H1 (cell line): ENCODE results near the gene TMPRSS9. TPM values are rescaled to one million over a fixed set of nuclear protein-coding genes. Genes with fewer than 3 reads are reported as not detected.

Experiments
- EGR1 ChIP-seq: IDR thresholded peaks from 2 replicates; pipeline ENCODE4 v1.6.1; 2011; ENCODE audit warnings: low read depth, low read length, borderline replicate concordance
- GABPA ChIP-seq: IDR thresholded peaks from 2 replicates; pipeline ENCODE4 v1.6.1; 2011; ENCODE audit warnings: mild to moderate bottlenecking, low read length, moderate library complexity, borderline replicate concordance; ENCODE audit not compliant: insufficient read depth
- KDM1A ChIP-seq: fragments of 200-600, 300-600 bp; sonication (generic); IDR thresholded peaks from 2 replicates; pipeline ENCODE4 v1.7.1; 2016; ENCODE audit warnings: mild to moderate bottlenecking, low read length, borderline replicate concordance
- NRF1 ChIP-seq: IDR thresholded peaks from 2 replicates; pipeline ENCODE4 v1.6.1; 2011; ENCODE audit warnings: mild to moderate bottlenecking, low read depth, low read length, improper control_type of control experiment
- POLR2AphosphoS5 ChIP-seq: IDR thresholded peaks from 2 replicates; pipeline ENCODE4 v1.6.1; 2011; ENCODE audit warnings: low read depth, low read length
- RAD21 ChIP-seq, 2 experiments: IDR thresholded peaks in 1 of 2; conservative IDR thresholded peaks in 1 of 2; 2 replicates each; pipeline ENCODE4 v1.6.1; 2011; ENCODE audit warnings: low read depth in 2 of 2, low read length in 2 of 2, improper control_type of control experiment in 1 of 2, inconsistent platforms in 1 of 2, mild to moderate bottlenecking in 1 of 2, moderate library complexity in 1 of 2
- RBBP5 ChIP-seq: IDR thresholded peaks from 2 replicates; pipeline ENCODE4 v1.7.1; 2012; ENCODE audit warnings: low read depth, mild to moderate bottlenecking, inconsistent platforms, low read length, moderate library complexity, borderline replicate concordance
- ZNF274 ChIP-seq: IDR thresholded peaks from 2 replicates; pipeline ENCODE4 v1.7.0; 2012; ENCODE audit warnings: low read length, borderline replicate concordance; ENCODE audit errors: extremely low read depth
- polyA plus RNA-seq, 7 experiments: library from polyadenylated mRNA; depleted of rRNA in 3 of 7; stranded (reverse) in 5 of 7; unstranded in 2 of 7; fragments of >200 nt in 5 of 7; fragments of 200-250 nt in 2 of 7; gene quantifications; 1 replicate in 5 of 7; 2 replicates in 1 of 7; 4 replicates in 1 of 7; pipeline versions ENCODE4 v1.2.1 to v1.2.3, GENCODE V29; 2011 to 2013; ENCODE audit warnings: missing spikeins in 2 of 7, mixed read lengths in 2 of 7
- total RNA-seq: library from RNA; stranded (reverse); fragmentation: NEBNext Ultra II Directional; extraction: Animal tissue kit (Norgen Biotek cat#: 25700); gene quantifications from 2 replicates; pipeline ENCODE4 v1.2.1, GENCODE V29; 2021
- TF ChIP-seq, protein P1 (sequence below): fragments of 300-600 bp; sonication (generic); IDR thresholded peaks from 2 replicates; pipeline ENCODE4 v1.7.1; 2012; ENCODE audit warnings: low read length, moderate library complexity, mild to moderate bottlenecking, inconsistent platforms; ENCODE audit not compliant: insufficient replicate concordance
- TF ChIP-seq, protein P2 (sequence below): IDR thresholded peaks from 2 replicates; pipeline ENCODE4 v1.6.1; 2012; ENCODE audit warnings: inconsistent platforms

The TMPRSS9 gene
- total and polyA plus RNA-seq, 2 of the 8 experiments (the other 6 are each of a cell fraction or from before 2014, with no cell fraction given), result 0.15 to 0.19 TPM

DNA sequence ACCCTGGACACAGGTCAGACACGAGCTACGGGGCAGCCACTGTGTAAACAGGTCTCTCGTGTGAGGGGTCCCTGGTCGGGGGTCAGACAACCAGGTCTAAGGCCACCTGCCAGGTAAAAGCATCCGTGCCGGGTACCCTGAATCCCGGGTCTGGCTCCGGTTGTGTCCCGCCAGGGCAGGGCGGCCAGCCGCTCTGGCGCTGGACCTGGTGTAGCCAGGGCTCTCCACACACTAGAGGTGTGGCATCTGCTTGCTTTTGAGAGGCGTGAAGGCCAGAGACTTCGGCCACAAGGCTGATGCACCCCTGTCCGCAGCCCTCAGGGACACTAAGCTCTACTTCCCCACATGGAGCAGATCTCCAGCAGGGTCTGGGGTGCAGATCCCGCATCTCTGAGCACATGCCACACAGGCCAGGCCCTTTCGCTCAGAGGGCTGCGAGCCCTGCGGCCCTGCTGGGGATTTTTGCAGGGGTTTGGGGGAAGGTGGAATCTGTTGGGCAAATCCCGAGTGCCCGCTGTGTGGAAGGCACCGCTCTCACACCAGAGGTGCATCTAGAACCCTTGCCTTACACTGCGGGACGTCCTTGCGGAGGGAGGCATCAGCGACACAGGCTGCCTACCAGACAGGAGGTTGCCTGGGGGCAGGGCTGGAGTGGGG lies 81.2 kb downstream of the TMPRSS9 start (continued):
- TF ChIP-seq, protein P1, sequence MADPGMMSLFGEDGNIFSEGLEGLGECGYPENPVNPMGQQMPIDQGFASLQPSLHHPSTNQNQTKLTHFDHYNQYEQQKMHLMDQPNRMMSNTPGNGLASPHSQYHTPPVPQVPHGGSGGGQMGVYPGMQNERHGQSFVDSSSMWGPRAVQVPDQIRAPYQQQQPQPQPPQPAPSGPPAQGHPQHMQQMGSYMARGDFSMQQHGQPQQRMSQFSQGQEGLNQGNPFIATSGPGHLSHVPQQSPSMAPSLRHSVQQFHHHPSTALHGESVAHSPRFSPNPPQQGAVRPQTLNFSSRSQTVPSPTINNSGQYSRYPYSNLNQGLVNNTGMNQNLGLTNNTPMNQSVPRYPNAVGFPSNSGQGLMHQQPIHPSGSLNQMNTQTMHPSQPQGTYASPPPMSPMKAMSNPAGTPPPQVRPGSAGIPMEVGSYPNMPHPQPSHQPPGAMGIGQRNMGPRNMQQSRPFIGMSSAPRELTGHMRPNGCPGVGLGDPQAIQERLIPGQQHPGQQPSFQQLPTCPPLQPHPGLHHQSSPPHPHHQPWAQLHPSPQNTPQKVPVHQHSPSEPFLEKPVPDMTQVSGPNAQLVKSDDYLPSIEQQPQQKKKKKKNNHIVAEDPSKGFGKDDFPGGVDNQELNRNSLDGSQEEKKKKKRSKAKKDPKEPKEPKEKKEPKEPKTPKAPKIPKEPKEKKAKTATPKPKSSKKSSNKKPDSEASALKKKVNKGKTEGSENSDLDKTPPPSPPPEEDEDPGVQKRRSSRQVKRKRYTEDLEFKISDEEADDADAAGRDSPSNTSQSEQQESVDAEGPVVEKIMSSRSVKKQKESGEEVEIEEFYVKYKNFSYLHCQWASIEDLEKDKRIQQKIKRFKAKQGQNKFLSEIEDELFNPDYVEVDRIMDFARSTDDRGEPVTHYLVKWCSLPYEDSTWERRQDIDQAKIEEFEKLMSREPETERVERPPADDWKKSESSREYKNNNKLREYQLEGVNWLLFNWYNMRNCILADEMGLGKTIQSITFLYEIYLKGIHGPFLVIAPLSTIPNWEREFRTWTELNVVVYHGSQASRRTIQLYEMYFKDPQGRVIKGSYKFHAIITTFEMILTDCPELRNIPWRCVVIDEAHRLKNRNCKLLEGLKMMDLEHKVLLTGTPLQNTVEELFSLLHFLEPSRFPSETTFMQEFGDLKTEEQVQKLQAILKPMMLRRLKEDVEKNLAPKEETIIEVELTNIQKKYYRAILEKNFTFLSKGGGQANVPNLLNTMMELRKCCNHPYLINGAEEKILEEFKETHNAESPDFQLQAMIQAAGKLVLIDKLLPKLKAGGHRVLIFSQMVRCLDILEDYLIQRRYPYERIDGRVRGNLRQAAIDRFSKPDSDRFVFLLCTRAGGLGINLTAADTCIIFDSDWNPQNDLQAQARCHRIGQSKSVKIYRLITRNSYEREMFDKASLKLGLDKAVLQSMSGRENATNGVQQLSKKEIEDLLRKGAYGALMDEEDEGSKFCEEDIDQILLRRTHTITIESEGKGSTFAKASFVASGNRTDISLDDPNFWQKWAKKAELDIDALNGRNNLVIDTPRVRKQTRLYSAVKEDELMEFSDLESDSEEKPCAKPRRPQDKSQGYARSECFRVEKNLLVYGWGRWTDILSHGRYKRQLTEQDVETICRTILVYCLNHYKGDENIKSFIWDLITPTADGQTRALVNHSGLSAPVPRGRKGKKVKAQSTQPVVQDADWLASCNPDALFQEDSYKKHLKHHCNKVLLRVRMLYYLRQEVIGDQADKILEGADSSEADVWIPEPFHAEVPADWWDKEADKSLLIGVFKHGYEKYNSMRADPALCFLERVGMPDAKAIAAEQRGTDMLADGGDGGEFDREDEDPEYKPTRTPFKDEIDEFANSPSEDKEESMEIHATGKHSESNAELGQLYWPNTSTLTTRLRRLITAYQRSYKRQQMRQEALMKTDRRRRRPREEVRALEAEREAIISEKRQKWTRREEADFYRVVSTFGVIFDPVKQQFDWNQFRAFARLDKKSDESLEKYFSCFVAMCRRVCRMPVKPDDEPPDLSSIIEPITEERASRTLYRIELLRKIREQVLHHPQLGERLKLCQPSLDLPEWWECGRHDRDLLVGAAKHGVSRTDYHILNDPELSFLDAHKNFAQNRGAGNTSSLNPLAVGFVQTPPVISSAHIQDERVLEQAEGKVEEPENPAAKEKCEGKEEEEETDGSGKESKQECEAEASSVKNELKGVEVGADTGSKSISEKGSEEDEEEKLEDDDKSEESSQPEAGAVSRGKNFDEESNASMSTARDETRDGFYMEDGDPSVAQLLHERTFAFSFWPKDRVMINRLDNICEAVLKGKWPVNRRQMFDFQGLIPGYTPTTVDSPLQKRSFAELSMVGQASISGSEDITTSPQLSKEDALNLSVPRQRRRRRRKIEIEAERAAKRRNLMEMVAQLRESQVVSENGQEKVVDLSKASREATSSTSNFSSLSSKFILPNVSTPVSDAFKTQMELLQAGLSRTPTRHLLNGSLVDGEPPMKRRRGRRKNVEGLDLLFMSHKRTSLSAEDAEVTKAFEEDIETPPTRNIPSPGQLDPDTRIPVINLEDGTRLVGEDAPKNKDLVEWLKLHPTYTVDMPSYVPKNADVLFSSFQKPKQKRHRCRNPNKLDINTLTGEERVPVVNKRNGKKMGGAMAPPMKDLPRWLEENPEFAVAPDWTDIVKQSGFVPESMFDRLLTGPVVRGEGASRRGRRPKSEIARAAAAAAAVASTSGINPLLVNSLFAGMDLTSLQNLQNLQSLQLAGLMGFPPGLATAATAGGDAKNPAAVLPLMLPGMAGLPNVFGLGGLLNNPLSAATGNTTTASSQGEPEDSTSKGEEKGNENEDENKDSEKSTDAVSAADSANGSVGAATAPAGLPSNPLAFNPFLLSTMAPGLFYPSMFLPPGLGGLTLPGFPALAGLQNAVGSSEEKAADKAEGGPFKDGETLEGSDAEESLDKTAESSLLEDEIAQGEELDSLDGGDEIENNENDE, result no peak
- TF ChIP-seq EGR1 (no peak), GABPA (no peak), RAD21 (IDR thresholded peaks at IDR 0.05 in 1 of 2, conservative IDR thresholded peaks at IDR 0.05 in 1 of 2; ENCODE audit: low read depth in 2 of 2, low read length in 2 of 2) (no peak), NRF1 (no peak), ZNF274 (no peak), KDM1A (no peak), POLR2AphosphoS5 (no peak), RBBP5 (no peak)
- TF ChIP-seq, protein P2, sequence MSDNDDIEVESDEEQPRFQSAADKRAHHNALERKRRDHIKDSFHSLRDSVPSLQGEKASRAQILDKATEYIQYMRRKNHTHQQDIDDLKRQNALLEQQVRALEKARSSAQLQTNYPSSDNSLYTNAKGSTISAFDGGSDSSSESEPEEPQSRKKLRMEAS, result no peak
